Retina (tissue), 1 donor: ENCODE measurements around the gene CHURC1.

Experiments used
- DNase-seq: peaks from one replicate; pipeline ENCODE4 v3.0.0-alpha.2; 2016

The CHURC1 gene

DNA sequence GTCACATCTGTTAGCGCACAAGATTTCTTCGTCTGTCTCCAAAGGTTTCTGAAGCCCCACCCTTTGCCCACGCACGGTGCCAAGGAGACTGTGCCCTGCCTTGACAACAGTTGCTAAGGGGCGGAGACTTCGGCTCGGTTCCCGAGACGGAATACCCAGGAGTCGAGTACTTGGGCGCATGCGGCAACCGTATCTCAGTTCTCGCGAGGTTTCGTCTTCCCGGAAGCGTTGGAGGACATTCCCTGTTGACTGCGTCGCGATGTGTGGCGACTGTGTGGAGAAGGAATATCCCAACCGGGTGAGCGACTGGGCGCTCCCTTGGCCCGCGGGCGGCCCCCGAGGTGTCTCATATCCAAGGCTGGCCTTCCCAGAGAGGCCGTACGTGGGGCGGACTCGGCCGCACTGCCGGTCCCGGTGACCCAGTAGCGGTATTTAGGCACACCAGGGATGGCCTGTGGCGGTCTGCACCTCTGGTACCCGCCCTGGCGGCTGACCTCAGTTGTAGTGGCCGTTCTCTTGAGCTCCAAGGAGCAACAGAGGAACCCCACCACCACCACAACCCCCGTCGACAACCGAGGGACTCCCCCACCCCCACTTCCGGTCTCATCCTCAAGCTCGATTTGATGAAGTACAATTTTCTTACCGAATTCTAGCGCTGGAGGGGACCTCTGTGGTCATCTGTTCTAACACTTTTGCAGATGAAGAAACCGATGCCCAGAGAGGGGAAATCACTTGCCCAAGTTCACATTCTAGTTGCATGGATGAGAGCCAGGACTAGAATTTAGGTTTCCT lies at the start of gene CHURC1:
Gene CHURC1 (plus strand): TSS at position 219 of the 792 bp plus-strand sequence. CDS start 41 bp downstream, at position 260.
- peak; percentile 96 for DNase-seq

DNA sequence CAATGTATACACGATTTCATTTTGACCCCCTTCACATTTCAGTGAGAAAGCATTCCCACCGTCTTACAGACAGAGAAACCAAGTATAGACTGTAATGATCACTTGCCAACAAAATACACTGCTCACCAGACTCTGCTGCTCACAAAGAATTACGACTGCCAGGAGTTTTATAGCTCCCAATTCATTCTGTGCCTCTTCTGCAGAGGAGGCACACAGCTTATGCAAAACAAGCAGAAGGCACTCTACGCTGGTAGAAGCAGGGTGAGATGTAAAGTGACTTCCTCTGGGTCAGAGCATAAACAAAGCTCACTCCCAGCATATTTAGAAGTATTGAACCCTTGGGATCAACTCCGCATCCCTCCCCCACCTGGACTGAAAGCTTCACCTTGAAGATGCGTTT lies 49.1 kb upstream of the CHURC1 start:
- no peak for DNase-seq

DNA sequence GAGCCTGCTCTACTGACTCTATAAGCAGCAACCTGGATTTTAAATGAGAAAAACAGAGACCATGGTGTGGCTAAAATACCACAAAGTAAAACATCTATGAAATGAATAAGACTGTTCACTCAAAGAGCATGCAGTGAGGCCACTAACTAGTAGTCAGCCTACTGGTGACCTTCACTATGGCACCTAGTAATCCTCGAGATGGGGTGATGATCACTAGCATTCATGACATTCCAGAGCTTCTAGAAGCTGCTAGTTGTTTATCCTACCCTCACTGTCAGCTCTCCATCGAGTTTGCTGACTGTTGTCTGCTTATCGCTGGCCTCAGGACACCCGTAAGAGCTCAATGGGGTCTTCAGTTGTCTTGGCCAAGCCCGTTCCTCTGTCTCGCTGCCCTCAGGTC lies 48.3 kb upstream of the CHURC1 start:
- no peak for DNase-seq

DNA sequence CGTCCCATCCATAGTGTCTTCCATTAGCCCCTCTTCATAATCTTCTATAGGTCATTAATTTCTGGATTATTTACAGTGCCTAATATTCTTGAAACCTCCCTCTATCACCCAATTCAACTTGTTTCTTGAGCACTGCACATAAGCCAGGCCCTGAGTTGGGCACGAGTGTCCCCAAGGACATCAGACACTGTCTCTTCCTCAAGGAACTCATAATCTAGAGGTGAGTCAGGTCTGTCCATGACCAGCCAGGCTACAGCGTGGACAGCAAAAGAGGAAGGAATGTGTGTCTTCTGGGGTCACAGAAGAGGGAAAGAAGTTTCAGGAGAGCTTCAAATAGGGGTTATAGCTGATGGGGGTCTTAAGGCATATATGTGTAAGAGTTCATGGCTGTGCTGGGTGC lies 47.1 kb upstream of the CHURC1 start:
- DNase-seq: no peak

DNA sequence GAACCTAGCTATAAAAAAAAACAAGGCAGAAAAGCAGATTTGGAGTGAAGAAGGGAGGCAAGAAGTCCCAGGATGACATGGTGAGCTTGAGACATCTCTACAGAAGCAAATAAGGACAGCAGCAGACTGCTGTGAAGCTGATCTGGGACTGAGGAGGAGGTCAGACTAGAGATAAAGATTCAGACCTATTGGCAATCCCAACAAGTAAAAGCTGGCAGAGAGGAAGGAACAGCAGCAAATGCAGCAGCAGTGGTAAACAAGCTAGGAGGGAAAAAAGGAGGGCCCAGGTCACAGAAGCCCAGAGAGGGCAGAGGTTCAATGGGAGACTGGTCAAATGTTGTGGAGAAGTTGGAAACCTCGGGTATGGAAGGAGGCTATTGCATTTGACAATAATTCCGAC lies 45.9 kb upstream of the CHURC1 start:
- DNase-seq: no peak

DNA sequence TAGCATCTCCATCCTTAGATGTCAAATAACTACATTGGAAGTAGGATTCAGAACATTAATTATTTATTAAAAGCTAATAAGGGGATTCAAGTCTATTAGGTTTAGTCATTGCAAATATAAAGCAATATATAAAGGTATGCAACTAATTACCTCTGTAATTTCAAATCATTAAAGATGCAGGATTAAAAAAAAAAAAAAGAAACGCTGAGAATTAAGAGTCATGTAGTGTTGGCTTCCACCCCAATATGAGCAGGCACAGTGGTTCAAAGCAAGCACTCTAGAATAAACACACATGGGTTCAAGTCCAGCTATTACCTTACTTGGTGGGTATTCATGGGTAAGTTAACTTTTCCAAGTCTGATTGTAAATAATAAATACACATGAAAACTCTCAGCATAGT lies 45.4 kb upstream of the CHURC1 start:
- DNase-seq: no peak

DNA sequence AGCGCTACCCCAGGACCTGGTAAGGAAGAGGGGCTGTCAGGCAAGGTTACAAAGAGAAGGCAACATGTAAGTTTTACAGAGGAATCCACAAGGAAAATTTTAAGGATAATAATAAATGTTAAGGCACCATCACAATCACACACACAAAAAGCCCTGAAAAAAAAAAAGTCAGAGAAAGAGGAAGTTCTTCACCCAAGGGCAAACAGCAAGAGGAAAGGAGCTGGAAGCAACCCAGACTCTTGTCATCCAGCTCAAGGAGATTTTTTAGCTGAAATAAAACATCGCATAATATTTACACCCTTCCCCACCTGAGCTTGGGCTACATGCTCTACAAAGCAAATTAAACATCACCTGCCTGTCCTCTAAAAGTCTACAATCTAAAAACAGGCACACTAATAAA lies 44.1 kb upstream of the CHURC1 start:
- no peak for DNase-seq

DNA sequence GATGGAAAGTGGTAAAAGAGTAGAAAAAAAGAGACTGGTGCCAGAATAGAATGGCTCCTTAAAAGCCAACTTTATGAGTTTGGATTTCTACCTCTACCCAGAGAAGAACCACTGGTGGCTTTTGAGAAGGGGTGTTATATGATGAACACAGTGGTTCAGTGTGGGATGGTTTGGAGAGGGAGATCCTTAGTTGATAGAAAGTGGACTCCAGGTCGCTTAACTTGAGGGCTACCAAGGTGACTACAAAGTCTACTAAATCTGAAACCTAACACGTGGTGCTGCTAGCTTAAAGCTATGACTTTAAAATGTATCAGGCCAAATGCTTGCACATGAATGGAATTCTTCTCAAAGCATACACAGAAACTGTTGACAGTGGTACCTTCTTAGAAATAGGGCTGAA lies 42.9 kb upstream of the CHURC1 start:
- no peak for DNase-seq

DNA sequence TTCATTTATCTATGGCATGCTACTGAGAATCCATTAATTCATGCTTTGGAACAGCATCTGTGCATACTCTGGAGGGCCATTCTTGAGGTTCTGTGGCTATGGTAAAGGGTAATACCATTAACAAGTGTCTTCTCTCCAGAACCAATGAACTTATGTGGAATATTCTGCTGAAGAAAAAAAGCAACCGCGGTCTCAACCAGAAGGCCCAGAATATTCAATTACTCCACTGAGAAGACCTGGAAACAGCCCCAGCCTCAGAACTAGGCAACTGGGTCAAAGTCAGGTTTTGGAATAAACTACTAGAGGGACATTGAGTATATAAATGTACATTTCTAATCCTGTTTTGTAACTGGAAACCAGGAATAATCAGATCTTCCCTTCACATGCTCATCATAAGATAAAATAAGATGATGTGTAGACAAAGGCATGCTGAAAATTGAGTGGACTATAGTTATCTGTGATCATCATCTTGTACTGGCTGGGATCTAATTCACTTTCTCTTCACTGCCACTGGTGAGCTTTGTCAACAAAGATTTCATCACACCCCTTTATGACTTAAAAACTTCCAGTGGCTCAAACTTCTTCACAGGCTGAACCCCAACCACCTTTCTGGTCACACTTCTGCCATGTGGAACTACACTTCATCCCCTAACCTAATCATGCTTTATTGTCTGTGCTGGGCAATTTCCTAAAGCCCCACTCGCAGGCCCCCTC lies 40.6 kb upstream of the CHURC1 start:
- DNase-seq: no peak

DNA sequence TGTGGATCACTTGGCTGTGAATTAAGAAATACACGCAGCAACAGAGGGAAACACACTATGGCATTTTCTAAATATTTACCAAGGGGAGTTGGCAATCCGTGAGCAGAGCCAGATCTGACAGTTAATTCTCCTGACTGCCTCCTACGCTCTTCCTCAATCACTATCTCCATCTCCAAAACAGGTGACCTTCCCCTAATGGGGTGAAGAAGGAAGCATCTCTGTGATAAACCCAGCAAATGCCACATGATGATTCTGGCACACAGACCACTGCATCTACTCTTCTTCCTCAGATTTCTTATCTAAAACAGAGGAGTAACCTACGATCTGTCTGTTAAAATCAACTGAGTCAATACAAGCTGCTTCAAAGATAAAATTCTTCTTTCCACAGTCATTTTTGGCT lies 38.9 kb upstream of the CHURC1 start:
- no peak for DNase-seq

DNA sequence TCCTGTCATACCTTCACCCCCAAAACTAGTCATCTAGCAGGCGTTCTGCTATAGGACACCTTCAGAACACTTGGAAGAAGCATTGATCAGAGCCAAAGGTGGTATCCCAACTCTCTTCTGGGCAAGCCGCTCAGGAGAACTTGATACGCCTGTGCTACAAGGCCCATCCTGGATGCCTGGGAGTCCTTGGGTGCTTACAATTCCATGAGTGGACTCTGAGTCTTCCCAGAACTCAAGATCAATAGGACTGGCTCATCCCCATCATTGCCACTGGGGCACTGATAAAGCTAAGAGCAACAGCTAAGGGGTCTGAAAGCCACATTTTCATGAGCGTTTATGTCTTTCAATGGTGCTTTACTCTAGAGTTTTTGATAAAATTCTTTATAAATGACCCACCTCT lies 36.4 kb upstream of the CHURC1 start:
- DNase-seq: no peak

DNA sequence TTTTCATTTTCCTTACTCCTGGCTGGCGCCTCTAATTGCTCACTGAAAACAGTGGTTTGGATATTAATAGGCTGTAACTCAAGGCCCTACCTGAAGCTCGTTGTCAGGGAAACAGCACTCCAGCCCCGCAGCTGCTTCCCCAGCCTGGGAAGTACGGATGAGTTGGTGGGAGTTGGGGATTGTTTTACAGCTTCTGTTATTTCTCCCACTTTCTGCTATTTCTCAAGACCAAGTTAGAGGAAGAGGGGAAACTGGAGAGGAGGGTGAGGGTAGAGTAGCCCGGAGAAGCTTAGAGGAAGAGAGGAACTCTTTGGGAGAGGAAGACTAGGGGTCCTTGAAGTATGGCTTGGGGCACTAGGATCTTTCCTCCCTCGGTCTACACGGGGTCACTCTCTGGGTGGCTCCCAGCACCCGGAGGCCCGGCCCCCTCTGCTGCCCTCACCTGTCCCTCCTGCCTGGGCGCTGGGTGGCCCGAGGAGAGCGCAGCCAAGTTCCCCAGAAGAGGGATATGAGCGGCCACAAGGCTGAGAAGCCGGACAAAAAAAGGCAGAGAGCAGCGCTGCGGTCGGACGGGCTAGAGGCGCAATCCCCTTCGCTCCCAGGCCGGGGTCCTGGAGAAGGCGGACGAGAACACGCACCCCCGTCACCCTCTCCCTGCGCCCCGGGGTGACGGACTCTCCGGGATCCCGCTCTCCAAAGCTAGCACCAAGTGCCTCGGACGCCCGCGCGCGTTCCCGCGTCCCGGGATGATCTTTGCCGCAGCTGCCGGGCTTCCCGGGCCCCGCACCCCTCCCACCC lies 35.2 kb upstream of the CHURC1 start:
- peak; percentile 66 for DNase-seq

DNA sequence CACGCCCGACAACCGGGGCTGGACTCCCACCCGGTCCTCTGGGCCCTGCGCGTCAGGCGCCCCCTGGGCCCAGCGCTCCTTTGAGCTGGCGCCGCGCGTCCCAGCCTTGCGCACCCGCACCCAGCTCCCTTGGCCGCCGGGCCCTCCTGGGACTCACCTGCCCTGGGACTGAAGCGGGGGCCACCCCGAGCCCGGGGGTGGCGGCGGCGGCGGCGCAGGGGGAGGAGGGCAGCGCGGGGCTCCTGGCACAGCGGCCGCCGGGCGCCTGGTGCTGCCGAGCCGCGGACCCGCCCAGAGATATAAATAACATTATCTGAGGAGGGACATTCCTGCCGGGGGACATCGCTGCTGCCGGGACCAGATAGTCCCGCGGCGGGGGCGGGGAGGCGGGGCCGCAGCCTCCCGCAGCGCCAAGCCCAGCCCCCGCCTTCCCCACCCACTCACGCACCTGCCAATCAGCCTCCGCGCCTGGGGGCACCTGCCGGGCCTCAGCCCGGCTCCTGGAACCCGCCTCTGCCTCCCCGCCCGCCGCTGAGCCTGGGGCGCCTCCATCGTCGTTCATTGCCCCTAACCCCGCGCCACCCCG lies 34.5 kb upstream of the CHURC1 start, which contains the start of gene SPTB:
Gene SPTB (minus strand): TSS at position 273 of the 586 bp plus-strand sequence. CDS start 56,813 bp downstream, outside the sequence.
- DNase-seq: no peak

DNA sequence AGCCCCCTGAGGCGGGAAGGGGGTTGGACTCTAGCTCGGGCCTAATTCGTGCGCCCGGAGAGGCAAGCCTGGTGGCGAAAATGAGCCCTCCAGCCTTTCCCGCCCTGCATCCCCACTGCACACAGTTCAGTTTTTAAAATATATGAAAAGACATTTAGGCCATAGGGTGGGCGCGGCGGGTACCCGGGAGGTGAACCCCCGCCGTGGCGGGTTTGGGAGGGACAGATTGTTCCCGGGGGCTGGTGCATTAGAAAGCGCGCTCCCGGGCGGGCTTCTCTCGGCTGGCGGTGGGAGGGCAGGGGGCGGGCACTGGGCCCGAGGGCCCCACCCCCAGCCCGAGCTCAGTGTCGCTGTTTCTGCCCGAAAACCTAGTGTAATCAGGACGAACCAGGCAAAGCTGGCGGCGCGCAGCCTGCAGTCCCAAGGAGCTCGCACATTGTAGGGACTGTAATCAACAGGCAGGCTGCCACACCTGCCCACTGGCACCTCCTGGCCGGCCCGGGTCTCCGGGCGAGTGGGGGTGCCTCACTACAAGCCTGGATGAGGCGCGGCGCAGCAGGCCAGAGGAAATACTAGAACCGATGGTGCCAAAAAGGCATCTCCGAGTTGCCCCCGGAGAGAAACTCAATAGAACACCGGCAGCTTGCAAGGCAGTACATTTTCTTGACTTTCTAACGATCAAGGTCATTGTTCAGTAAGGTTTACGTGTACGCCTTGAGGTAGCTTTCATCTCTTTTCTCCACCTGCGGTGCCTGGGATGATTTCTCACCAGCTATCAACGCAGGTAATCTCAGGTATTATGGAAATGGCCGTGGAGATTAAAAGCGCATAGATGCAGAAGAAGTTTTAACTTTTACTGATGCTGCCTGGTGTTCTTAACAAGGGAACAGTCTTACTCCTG lies 33.8 kb upstream of the CHURC1 start:
- DNase-seq: peak; percentile 85

DNA sequence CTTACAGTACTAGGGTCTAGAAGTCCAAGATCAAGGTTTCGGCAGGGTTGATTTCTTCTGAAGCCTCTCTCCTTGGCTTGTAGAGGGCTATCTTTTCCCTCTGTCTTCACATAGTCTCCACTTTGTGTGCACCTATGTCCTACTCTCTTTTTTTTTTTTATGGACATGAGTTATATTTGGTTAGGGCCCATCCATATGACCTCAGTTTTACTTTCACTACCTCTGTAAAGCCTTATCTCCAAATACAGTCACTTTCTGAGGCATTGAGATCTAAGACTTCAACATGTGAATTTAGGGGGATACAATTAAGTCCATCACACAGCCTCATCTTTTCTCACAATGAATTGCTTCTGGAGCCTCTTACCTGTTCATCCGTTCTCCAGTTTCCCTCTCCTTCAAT lies 28.7 kb upstream of the CHURC1 start:
- DNase-seq: no peak

DNA sequence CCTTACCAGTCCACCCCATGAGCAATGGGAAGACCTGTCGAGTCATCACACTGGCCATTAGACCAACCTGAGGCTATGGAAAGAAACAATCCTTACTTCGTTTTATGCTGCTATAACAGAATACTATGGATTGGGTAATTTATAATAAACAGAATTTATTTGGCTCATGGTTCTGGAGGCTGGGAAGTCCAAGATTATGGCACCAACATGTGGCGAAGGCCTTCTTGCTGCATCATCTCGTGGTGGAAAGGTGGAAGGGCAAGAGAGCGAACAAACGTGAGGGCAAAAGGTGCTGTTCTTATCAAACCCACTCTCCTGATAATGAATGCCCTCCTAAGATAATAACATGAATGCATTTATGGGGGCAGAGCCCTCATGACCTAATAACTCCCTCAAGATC lies 24.9 kb upstream of the CHURC1 start:
- DNase-seq: no peak

DNA sequence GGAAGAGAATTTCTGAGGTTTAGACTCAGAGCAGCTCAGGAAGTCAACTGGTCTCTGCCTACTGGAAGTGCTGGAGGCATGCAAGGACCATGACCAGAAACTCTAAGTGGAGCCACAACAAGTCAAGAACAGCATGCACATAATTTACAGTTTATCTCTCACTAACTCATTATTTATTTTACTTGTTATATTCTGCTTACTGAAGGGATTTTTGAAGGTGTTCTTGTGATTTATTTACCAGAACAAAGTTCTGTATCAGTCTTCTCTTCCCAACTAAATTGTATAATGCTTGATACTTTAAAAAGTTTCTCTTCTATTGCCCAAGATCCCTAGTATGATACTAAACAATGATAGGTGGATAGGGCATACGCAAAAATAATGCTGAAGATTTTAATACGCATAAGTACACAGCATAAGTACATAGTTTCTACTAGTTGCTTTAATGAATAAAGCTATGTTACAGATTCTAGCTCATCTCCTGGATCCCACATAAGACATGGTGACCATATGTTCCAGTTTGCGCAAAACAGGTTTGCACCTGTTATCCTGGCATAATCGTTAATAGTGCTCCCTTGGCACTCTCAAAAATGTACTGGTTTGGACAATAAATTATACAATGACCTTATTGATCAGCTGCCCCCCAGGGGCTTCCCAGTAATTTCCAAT lies 22.9 kb upstream of the CHURC1 start:
- DNase-seq: no peak

DNA sequence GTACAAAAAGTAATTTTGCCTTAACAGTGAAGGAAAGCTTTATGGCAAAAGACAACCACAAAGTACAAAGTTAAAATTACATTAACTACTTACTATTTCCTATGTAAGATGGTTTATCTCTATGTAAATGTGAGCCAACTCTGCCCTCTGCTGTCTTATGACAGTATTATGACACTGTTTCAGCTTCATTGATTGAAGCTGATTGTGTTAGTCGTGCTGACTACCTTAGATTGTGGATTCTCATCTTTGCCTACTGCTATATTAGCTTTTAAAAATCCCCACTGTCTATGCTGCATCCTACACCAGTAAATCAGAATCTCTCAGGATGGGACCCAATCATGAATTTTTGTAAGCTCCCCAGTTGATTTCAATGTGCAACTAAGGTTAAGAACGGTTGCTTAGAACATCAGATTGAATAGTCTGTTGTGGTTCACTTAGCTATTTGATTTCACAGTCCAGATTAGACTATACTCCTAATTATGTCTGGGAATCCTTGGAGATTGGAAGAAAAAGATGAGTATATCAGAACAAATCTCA lies 22.3 kb upstream of the CHURC1 start:
- DNase-seq: peak; percentile 36

DNA sequence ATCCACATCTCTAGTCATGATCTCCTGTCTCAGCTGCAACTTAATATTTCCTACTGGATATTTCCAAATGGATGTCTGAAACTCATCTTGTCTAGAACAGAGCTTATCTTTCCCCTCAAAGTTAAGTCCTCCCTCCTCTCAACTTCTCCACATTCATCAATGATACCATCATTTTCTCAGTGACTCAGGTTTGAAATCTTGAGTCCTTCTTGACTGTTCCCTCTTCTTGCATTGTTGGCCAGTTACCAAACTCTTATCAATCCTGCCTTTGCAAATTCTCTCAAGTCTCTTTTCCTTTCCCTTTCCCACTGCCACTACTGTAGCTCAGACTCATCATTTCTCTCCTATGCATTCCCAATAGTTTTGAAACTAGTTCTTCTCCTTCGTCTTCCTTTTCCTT lies 14.3 kb upstream of the CHURC1 start:
- DNase-seq: no peak

DNA sequence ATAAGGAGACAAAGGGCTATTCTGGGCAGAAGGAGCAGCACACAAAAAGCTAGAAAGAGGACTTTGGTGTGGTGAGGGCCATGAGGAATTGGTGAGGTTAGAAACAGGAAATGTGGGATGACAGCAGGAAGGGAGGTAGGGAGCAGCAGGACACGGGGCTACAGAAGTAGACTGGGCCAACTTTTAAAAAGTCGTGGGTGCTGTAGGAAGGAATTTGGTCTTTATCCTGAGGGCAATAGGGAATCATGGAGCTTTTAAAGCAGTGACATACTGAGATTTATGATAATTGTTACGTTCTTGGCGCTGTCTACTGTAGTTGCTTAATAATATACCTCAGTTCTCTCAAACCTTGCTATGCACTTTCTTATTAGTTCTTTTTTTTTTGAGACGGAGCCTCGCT lies 8.2 kb upstream of the CHURC1 start:
- no peak for DNase-seq

DNA sequence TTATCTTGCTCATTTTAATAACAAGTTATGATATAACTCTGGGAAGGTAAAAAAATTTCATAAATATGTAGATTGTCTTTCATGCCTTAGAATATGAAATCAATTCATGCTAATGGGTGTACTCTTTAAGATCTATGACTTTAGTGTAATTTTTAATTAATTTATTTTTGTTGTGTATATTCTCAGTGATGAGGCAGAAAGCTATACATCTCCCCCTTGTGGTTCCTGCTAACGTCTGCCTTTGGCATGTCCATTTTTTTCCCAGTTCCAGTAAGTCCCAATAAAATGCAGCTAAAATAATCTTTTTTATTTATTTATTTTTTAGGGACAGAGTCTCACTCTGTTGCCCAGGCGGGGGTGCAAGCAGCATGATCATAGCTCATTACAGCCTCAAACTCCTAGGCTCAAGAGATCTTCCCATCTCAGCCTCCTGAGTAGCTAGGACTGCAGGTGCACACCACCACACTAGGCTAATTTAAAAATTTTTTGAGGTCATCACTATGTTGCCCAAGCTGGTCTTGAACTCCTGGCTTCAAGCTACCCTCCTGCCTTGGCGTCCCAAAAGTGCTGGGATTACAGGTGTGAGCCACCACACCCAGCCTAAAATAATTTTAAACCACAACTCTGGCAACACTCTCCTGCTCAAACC lies 3.3 kb upstream of the CHURC1 start:
- DNase-seq: no peak
